IMR-90 (cell line): ENCODE data around the gene TBC1D9. TPM values are rescaled to one million over a fixed set of nuclear protein-coding genes. Genes with fewer than 3 reads are reported as not detected.

Experiments
- ATAC-seq: fragments of 200-7000 bp; cut with Tn5 transposase; 2 replicates; pipeline ENCODE4 v1.9.1; 2020; ENCODE audit warnings: low read depth, mild to moderate bottlenecking, moderate library complexity
- BruUV-seq: library from RNA; stranded (reverse); fragments of 400-500 nt; replicated peaks from 2 replicates; lab custom pipeline; 2021; lab: Mats Ljungman, UMichigan
- CTCF ChIA-PET: fragments of 300-600 bp; formaldehyde crosslinking; extraction: SDS; loops from one replicate; lab custom pipeline; 2021; ENCODE audit warnings: antibody characterized with exemption; lab: Yijun Ruan, JAX
- POLR2A ChIA-PET: fragments of 300-600 bp; sonication (Branson Sonifier 250); formaldehyde crosslinking; loops from one replicate; lab custom pipeline; 2022; ENCODE audit warnings: antibody characterized with exemption; ENCODE audit not compliant: unreplicated experiment; lab: Charles Lee
- DNase-seq: peaks from one replicate; pipeline ENCODE4 v3.0.0; 2013
- H2AFZ ChIP-seq: replicated peaks from 2 replicates; pipeline ENCODE3; 2013; ENCODE audit warnings: low read length, mild to moderate bottlenecking; ENCODE audit not compliant: poor library complexity
- H2AK5ac ChIP-seq: 2 replicates; pipeline ENCODE4 v1.6.1; 2013; ENCODE audit warnings: low read depth, low read length, inconsistent platforms
- H2AK9ac ChIP-seq: replicated peaks from 2 replicates; pipeline ENCODE3; 2013; ENCODE audit warnings: mild to moderate bottlenecking, low read depth, low read length, moderate library complexity; ENCODE audit not compliant: poor library complexity
- H2BK120ac ChIP-seq: 2 replicates; pipeline ENCODE4 v1.6.1; 2013; ENCODE audit warnings: low read depth, low read length, inconsistent platforms
- H2BK15ac ChIP-seq: 3 replicates; pipeline ENCODE4 v1.6.1; 2013; ENCODE audit warnings: low read depth, low read length, inconsistent platforms
- H2BK20ac ChIP-seq: 2 replicates; pipeline ENCODE4 v1.6.1; 2013; ENCODE audit warnings: low read depth, mild to moderate bottlenecking, inconsistent platforms, low read length, moderate library complexity
- H2BK5ac ChIP-seq: 2 replicates; pipeline ENCODE4 v1.6.1; 2013; ENCODE audit warnings: mild to moderate bottlenecking, low read depth, low read length, inconsistent platforms; ENCODE audit not compliant: poor library complexity, severe bottlenecking
- H3K14ac ChIP-seq: replicated peaks from 2 replicates; pipeline ENCODE4 v1.6.1; 2013; ENCODE audit warnings: low read depth, low read length, inconsistent platforms
- H3K18ac ChIP-seq: 2 replicates; pipeline ENCODE4 v1.6.1; 2013; ENCODE audit warnings: low read depth, low read length, control low read depth
- H3K23ac ChIP-seq: 2 replicates; pipeline ENCODE4 v1.6.1; 2013; ENCODE audit warnings: low read depth, low read length, inconsistent platforms
- H3K27ac ChIP-seq: 2 replicates; pipeline ENCODE4 v1.5.1; 2013; ENCODE audit warnings: mild to moderate bottlenecking, control low read depth, low read length; ENCODE audit not compliant: insufficient read depth
- H3K27me3 ChIP-seq: 2 replicates; pipeline ENCODE4 v1.6.1; 2013; ENCODE audit warnings: low read length; ENCODE audit not compliant: control insufficient read depth, insufficient read depth
- H3K36me3 ChIP-seq: 2 replicates; pipeline ENCODE4 v1.6.1; 2013; ENCODE audit warnings: low read length, mixed read lengths; ENCODE audit not compliant: control insufficient read depth, insufficient read depth
- H3K4ac ChIP-seq: 2 replicates; pipeline ENCODE4 v1.6.1; 2013; ENCODE audit warnings: low read depth, low read length, inconsistent platforms
- H3K4me1 ChIP-seq: 2 replicates; pipeline ENCODE4 v1.6.1; 2013; ENCODE audit warnings: low read length, mixed read lengths; ENCODE audit not compliant: control insufficient read depth, insufficient read depth
- H3K4me2 ChIP-seq: 2 replicates; pipeline ENCODE4 v1.6.1; 2013; ENCODE audit warnings: low read depth, mild to moderate bottlenecking, control low read depth, low read length, moderate library complexity
- H3K4me3 ChIP-seq: 2 replicates; pipeline ENCODE4 v1.5.1; 2013; ENCODE audit warnings: low read depth, mild to moderate bottlenecking, control low read depth, low read length, moderate library complexity; ENCODE audit not compliant: insufficient read depth
- H3K56ac ChIP-seq: 2 replicates; pipeline ENCODE4 v1.6.1; 2013; ENCODE audit warnings: low read length, inconsistent platforms; ENCODE audit not compliant: insufficient read depth; ENCODE audit errors: extremely low read depth
- H3K79me1 ChIP-seq, 2 experiments: 2 replicates each; pipeline ENCODE4 v1.6.1; 2013; ENCODE audit warnings: low read length in 2 of 2, inconsistent platforms in 1 of 2, low read depth in 1 of 2
- H3K9ac ChIP-seq: 2 replicates; pipeline ENCODE4 v1.6.1; 2013; ENCODE audit warnings: low read depth, low read length, control low read depth
- H3K9me1 ChIP-seq: 2 replicates; pipeline ENCODE4 v1.6.1; 2013; ENCODE audit warnings: low read length, inconsistent platforms; ENCODE audit not compliant: insufficient read depth
- H3K9me3 ChIP-seq: 2 replicates; pipeline ENCODE4 v1.6.1; 2013; ENCODE audit warnings: low read length; ENCODE audit not compliant: control insufficient read depth, insufficient read depth
- H4K20me1 ChIP-seq: 2 replicates; pipeline ENCODE4 v1.6.1; 2013; ENCODE audit warnings: low read length, inconsistent platforms; ENCODE audit not compliant: insufficient read depth
- H4K5ac ChIP-seq: 2 replicates; pipeline ENCODE4 v1.6.1; 2013; ENCODE audit warnings: mild to moderate bottlenecking, low read depth, low read length, control low read depth
- H4K8ac ChIP-seq, 2 experiments: 2 replicates each; pipeline ENCODE4 v1.6.1; 2013; ENCODE audit warnings: low read depth in 2 of 2, low read length in 2 of 2, control low read depth in 1 of 2, inconsistent platforms in 1 of 2
- H4K91ac ChIP-seq: 2 replicates; pipeline ENCODE4 v1.6.1; 2013; ENCODE audit warnings: low read depth, low read length, inconsistent platforms; ENCODE audit not compliant: insufficient read depth
- BHLHE40 ChIP-seq: fragments of 150-350 bp; IDR thresholded peaks from 2 replicates; pipeline ENCODE4 v1.6.1; 2016; ENCODE audit warnings: mild to moderate bottlenecking, low read depth, low read length
- CEBPB ChIP-seq: IDR thresholded peaks from 2 replicates; pipeline ENCODE4 v1.6.1; 2012; ENCODE audit warnings: low read depth, low read length, improper control_type of control experiment
- CHD1 ChIP-seq: IDR thresholded peaks from 2 replicates; pipeline ENCODE4 v1.6.1; 2012; ENCODE audit warnings: low read depth, low read length, improper control_type of control experiment
- FOS ChIP-seq: fragments of 150-350 bp; IDR thresholded peaks from 2 replicates; pipeline ENCODE4 v1.6.1; 2016; ENCODE audit warnings: low read depth, low read length
- MAFK ChIP-seq: IDR thresholded peaks from 2 replicates; pipeline ENCODE4 v1.6.1; 2012; ENCODE audit warnings: low read depth, low read length, improper control_type of control experiment
- MAZ ChIP-seq: IDR thresholded peaks from 2 replicates; pipeline ENCODE4 v1.6.1; 2012; ENCODE audit warnings: low read depth, mild to moderate bottlenecking, low read length, improper control_type of control experiment, moderate library complexity, borderline replicate concordance
- MXI1 ChIP-seq: IDR thresholded peaks from 2 replicates; pipeline ENCODE4 v1.6.1; 2012; ENCODE audit warnings: low read depth, mild to moderate bottlenecking, low read length, moderate library complexity, borderline replicate concordance
- NFE2L2 ChIP-seq: fragments of 150-350 bp; IDR thresholded peaks from 2 replicates; pipeline ENCODE4 v1.6.1; 2016; ENCODE audit warnings: low read depth, mild to moderate bottlenecking, low read length
- POLR2A ChIP-seq: IDR thresholded peaks from 2 replicates; pipeline ENCODE4 v1.6.1; 2012; ENCODE audit warnings: mild to moderate bottlenecking, low read depth, low read length
- RAD21 ChIP-seq: IDR thresholded peaks from 2 replicates; pipeline ENCODE4 v1.6.1; 2012; ENCODE audit warnings: low read length, improper control_type of control experiment
- RCOR1 ChIP-seq: IDR thresholded peaks from 2 replicates; pipeline ENCODE4 v1.6.1; 2012; ENCODE audit warnings: mild to moderate bottlenecking, low read length, improper control_type of control experiment; ENCODE audit not compliant: insufficient replicate concordance
- RFX5 ChIP-seq: IDR thresholded peaks from 2 replicates; pipeline ENCODE4 v1.8.0; 2012; ENCODE audit warnings: low read depth, mild to moderate bottlenecking, low read length, moderate library complexity
- WGBS, 2 experiments: methylation state at CpG; one replicate each; pipeline versions ENCODE4 v1.1.5 to v1.1.7; 2013; ENCODE audit warnings: missing lambda C conversion rate in 2 of 2; ENCODE audit not compliant: insufficient read length in 1 of 2; ENCODE audit errors: extremely low coverage in 2 of 2; 5-methylcytosine and 5-hydroxymethylcytosine counted together
- dilution Hi-C: fragments of 300-500 bp; cut with HindIII; formaldehyde crosslinking; loops from one replicate; pipeline ENCODE4 v1.14.3; 2018; ENCODE audit warnings: low sequenced_read_pairs; ENCODE audit not compliant: unreplicated experiment
- in situ Hi-C: fragments of 300-500 bp; cut with MboI; formaldehyde crosslinking; loops from 3 replicates; pipeline ENCODE4 v1.14.3; 2019; ENCODE audit warnings: low sequenced_read_pairs, inconsistent platforms, mixed read lengths
- intact Hi-C: fragments of 100-400 bp; cut with micrococcal nuclease; formaldehyde crosslinking; loops from 2 replicates; pipeline ENCODE4 v1.10.0; 2022
- polyA plus RNA-seq, 3 experiments: library from polyadenylated mRNA; depleted of rRNA; stranded (reverse); fragments of >200 nt; gene quantifications; 2 replicates each; pipeline ENCODE4 v1.2.3, GENCODE V29; 2012; ENCODE audit warnings: low replicate concordance in 1 of 3
- total RNA-seq: library from RNA; depleted of rRNA; stranded (reverse); fragments of >200 nt; gene quantifications from 2 replicates; pipeline ENCODE4 v1.2.3, GENCODE V29; 2012
- TF ChIP-seq, protein P1 (sequence below): conservative IDR thresholded peaks from 2 replicates; pipeline ENCODE4 v1.5.1; 2012; ENCODE audit warnings: mild to moderate bottlenecking, low read depth, low read length, improper control_type of control experiment
- TF ChIP-seq, protein P2 (sequence below): fragments of 150-350 bp; IDR thresholded peaks from 2 replicates; pipeline ENCODE4 v1.6.1; 2017; ENCODE audit warnings: mild to moderate bottlenecking, antibody characterized with exemption, low read length, low read depth
- TF ChIP-seq, protein P3 (sequence below): fragments of 150-350 bp; IDR thresholded peaks from 2 replicates; pipeline ENCODE4 v1.6.1; 2016; ENCODE audit warnings: low read depth, mild to moderate bottlenecking, low read length, moderate library complexity, borderline replicate concordance

Gene TBC1D9
- total and polyA plus RNA-seq, 2 of the 4 experiments (the other 2 are of a cell fraction) = 11.7 to 15.2 TPM

DNA sequence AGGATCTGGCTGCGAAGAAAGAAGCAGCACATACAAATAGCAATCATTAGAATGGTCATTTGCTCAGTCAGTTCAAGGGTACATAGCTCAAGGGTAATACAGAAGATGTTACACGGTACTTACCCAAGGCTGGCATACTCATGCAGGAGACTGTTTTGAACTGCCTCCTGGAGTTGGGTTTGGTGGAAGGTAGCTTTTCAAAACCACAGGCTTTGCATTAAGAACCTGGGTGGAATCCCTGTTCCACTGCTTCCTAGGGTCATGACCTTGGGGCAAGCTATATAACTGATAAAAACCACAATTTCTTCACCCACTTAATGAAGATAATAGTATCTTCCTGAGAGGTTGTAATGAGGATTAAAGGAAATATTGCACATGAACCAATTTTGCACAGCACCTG lies 36.5 kb downstream of the TBC1D9 start:
- Histone ChIP-seq H2AK9ac (no peak overlapping the region), H2AFZ (no peak overlapping the region), H3K4me2 (no peak overlapping the region), H3K36me3 (no peaks in the 10 kb centered on the region), H3K4me1 (peaks cover 7% of the 10 kb centered on the region), H3K79me1 (peaks cover 31 to 33% of the 10 kb centered on the region in 2 experiments; a peak in 3 of 4 replicates), H4K5ac (no peak overlapping the region), H3K4me3 (no peak overlapping the region), H3K9me3 (no peaks in the 10 kb centered on the region), H4K8ac (no peak overlapping the region), H3K9me1 (peaks cover 11% of the 10 kb centered on the region), H4K20me1 (no peaks in the 10 kb centered on the region; the same call in 1 of the 2 replicates), H2BK120ac (no peak overlapping the region), H2BK5ac (no peak overlapping the region), H3K56ac (no peak overlapping the region), H3K27ac (no peak overlapping the region), H3K27me3 (no peaks in the 10 kb centered on the region), H3K23ac (no peak overlapping the region), H2BK15ac (no peak overlapping the region), H3K9ac (no peak overlapping the region), H4K91ac (no peak overlapping the region), H2AK5ac (no peak overlapping the region), H3K4ac (no peak overlapping the region), H2BK20ac (no peak overlapping the region), H3K14ac (no peak overlapping the region), H3K18ac (no peak overlapping the region)
- BruUV-seq = no TSS peak
- POLR2A ChIA-PET = no interaction called here
- ATAC-seq (no peak), DNase-seq (no peak)
- intact Hi-C loops (no loop called here), dilution Hi-C loops (no loop called here), in situ Hi-C loops (no loop called here)
- CTCF ChIA-PET = interaction anchor here (2.0 kb wide), 1 partner anchor 8 kb away, joined by 4 read pairs; no protein-coding TSS in a partner anchor
- TF ChIP-seq, protein P1, sequence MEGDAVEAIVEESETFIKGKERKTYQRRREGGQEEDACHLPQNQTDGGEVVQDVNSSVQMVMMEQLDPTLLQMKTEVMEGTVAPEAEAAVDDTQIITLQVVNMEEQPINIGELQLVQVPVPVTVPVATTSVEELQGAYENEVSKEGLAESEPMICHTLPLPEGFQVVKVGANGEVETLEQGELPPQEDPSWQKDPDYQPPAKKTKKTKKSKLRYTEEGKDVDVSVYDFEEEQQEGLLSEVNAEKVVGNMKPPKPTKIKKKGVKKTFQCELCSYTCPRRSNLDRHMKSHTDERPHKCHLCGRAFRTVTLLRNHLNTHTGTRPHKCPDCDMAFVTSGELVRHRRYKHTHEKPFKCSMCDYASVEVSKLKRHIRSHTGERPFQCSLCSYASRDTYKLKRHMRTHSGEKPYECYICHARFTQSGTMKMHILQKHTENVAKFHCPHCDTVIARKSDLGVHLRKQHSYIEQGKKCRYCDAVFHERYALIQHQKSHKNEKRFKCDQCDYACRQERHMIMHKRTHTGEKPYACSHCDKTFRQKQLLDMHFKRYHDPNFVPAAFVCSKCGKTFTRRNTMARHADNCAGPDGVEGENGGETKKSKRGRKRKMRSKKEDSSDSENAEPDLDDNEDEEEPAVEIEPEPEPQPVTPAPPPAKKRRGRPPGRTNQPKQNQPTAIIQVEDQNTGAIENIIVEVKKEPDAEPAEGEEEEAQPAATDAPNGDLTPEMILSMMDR = no peak
- TF ChIP-seq RAD21 (no peak), NFE2L2 (no peak), MXI1 (no peak), MAZ (no peak), BHLHE40 (no peak), POLR2A (no peak), CHD1 (no peak), CEBPB (no peak), RFX5 (no peak), FOS (no peak), MAFK (no peak), RCOR1 (no peak)
- TF ChIP-seq, protein P2, sequence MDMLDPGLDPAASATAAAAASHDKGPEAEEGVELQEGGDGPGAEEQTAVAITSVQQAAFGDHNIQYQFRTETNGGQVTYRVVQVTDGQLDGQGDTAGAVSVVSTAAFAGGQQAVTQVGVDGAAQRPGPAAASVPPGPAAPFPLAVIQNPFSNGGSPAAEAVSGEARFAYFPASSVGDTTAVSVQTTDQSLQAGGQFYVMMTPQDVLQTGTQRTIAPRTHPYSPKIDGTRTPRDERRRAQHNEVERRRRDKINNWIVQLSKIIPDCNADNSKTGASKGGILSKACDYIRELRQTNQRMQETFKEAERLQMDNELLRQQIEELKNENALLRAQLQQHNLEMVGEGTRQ = no peak
- TF ChIP-seq, protein P3, sequence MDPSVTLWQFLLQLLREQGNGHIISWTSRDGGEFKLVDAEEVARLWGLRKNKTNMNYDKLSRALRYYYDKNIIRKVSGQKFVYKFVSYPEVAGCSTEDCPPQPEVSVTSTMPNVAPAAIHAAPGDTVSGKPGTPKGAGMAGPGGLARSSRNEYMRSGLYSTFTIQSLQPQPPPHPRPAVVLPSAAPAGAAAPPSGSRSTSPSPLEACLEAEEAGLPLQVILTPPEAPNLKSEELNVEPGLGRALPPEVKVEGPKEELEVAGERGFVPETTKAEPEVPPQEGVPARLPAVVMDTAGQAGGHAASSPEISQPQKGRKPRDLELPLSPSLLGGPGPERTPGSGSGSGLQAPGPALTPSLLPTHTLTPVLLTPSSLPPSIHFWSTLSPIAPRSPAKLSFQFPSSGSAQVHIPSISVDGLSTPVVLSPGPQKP = no peak
- WGBS, 2 experiments = no CpG with 5 or more reads among the region's 2 CpGs
